Gastrocnemius medialis (tissue), 4 donors: ENCODE results near the gene UNC5A. TPM values are rescaled to one million over a fixed set of nuclear protein-coding genes. Genes with fewer than 3 reads are reported as not detected.

Source experiments
- ATAC-seq, 2 donors: fragments of 150-250 bp; one replicate each; pipeline ENCODE4 v1.9.1; 2016
- DNase-seq, 2 donors: peaks; one replicate each; pipeline ENCODE4 v3.0.0-alpha.2; 2019
- H3K27ac ChIP-seq, 4 donors: fragments of 200-600 bp; sonication (generic); 1 replicate in 1 of 4; 2 replicates in 3 of 4; pipeline ENCODE4 v1.5.1; 2016 to 2018; ENCODE audit warnings: mild to moderate bottlenecking in 2 of 4, moderate library complexity in 1 of 4
- H3K27me3 ChIP-seq, 3 donors: fragments of 200-600 bp; sonication (generic) in 2 of 3; 1 replicate in 1 of 3; 2 replicates in 2 of 3; pipeline versions ENCODE4 v1.5.1 to v1.6.0; 2016 to 2019; ENCODE audit warnings: mild to moderate bottlenecking in 1 of 3, moderate library complexity in 1 of 3
- H3K36me3 ChIP-seq, 2 donors: fragments of 200-600 bp; sonication (generic) in 1 of 2; one replicate each; pipeline ENCODE4 v1.5.1; 2017 to 2018
- H3K4me1 ChIP-seq, 2 donors: fragments of 200-600 bp; sonication (generic) in 1 of 2; one replicate each; pipeline ENCODE4 v1.5.1; 2016 to 2017; ENCODE audit warnings: mild to moderate bottlenecking in 2 of 2
- H3K4me3 ChIP-seq, 4 donors: fragments of 200-600 bp; sonication (generic) in 3 of 4; 1 replicate in 1 of 4; 2 replicates in 3 of 4; pipeline ENCODE4 v1.5.1; 2016 to 2019; ENCODE audit warnings: mild to moderate bottlenecking in 2 of 4
- H3K9me3 ChIP-seq, 3 donors: fragments of 200-600 bp; sonication (generic) in 2 of 3; 1 replicate in 1 of 3; 2 replicates in 2 of 3; pipeline ENCODE4 v1.5.1; 2016 to 2019
- CTCF ChIP-seq, 5 experiments: fragments of 450-650 bp in 3 of 5; fragments of 200-600 bp in 2 of 5; sonication (generic) in 2 of 5; IDR thresholded peaks in 4 of 5; conservative IDR thresholded peaks in 1 of 5; 1 replicate in 4 of 5; 2 replicates in 1 of 5; pipeline ENCODE4 v1.5.1; 2016 to 2019; ENCODE audit warnings: antibody characterized with exemption in 5 of 5, mild to moderate bottlenecking in 3 of 5, moderate library complexity in 3 of 5
- POLR2A ChIP-seq, 2 donors: fragments of 450-650 bp; IDR thresholded peaks; one replicate each; pipeline ENCODE4 v1.6.1; 2017; ENCODE audit warnings: antibody characterized with exemption in 2 of 2, mild to moderate bottlenecking in 2 of 2, moderate library complexity in 2 of 2
- in situ Hi-C, 4 donors: fragments of 200-750 bp; cut with MboI; loops; one replicate each; pipeline versions ENCODE4 v1.15.0 to v1.8.0; 2017; ENCODE audit warnings: low sequenced_read_pairs in 4 of 4
- intact Hi-C: fragments of 100-400 bp; cut with DNase I; formaldehyde crosslinking; loops from one replicate; pipeline ENCODE4 v1.15.1; 2023; ENCODE audit warnings: low total_unique reads
- total RNA-seq, 4 donors: library from RNA; depleted of rRNA; stranded (reverse); fragments of >200 nt; gene quantifications; one replicate each; pipeline versions ENCODE4 v1.1.0 to v1.2.3, GENCODE V29; 2016

Gene UNC5A
- total RNA-seq, 4 donors from 2014 or later, result 0.10 to 0.55 TPM; not detected in 2

- in situ Hi-C loops (no loop called here), intact Hi-C loops (no loop called here)
- Histone ChIP-seq H3K9me3 (no peaks in the 10 kb centered on the region), H3K4me1 (no peaks in the 10 kb centered on the region), H3K27me3 (peaks cover 16 to 25% (median 17%) of the 10 kb centered on the region in 3 donors), H3K36me3 (no peaks in the 10 kb centered on the region), H3K4me3 (no peak overlapping the region), H3K27ac (no peak overlapping the region)
- ATAC-seq, result no peak
- DNase-seq, result no peak
- TF ChIP-seq POLR2A (IDR thresholded peaks at IDR 0.05) (no peak), CTCF (IDR thresholded peaks at IDR 0.05 in 4 of 5, conservative IDR thresholded peaks at IDR 0.05 in 1 of 5) (no peak)
Measured at GRCh38 chr5:176823869-176824412, 13.6 kb downstream of the UNC5A start.

GRCh38 chr5:176824604-176825003 is 14.2 kb downstream of the UNC5A start:
- ATAC-seq, result no peak
- no peak for DNase-seq
- H3K27ac ChIP-seq, result no peak overlapping the region
- H3K9me3 ChIP-seq, result no peaks in the 10 kb centered on the region
- H3K36me3 ChIP-seq, result no peaks in the 10 kb centered on the region
- in situ Hi-C loops (no loop called here), intact Hi-C loops (no loop called here)
- no peaks in the 10 kb centered on the region for H3K4me1 ChIP-seq
- TF ChIP-seq CTCF (IDR thresholded peaks at IDR 0.05 in 4 of 5, conservative IDR thresholded peaks at IDR 0.05 in 1 of 5) (no peak), POLR2A (IDR thresholded peaks at IDR 0.05) (no peak)
- H3K27me3 ChIP-seq, result peaks cover 9 to 18% (median 13%) of the 10 kb centered on the region in 3 donors
- no peak overlapping the region for H3K4me3 ChIP-seq

- Histone ChIP-seq H3K9me3 (no peaks in the 10 kb centered on the region), H3K27me3 (peaks cover 8 to 15% (median 10%) of the 10 kb centered on the region in 3 donors), H3K4me3 (no peak overlapping the region), H3K27ac (no peak overlapping the region), H3K36me3 (no peaks in the 10 kb centered on the region), H3K4me1 (no peaks in the 10 kb centered on the region)
- in situ Hi-C loops, result no loop called here
- TF ChIP-seq CTCF (IDR thresholded peaks at IDR 0.05 in 4 of 5, conservative IDR thresholded peaks at IDR 0.05 in 1 of 5) (no peak), POLR2A (IDR thresholded peaks at IDR 0.05) (no peak)
- intact Hi-C loops, result no loop called here
- ATAC-seq (no peak), DNase-seq (no peak)
Measured at GRCh38 chr5:176825234-176825633, 14.9 kb downstream of the UNC5A start.

- no peaks in the 10 kb centered on the region for H3K9me3 ChIP-seq
Measured at GRCh38 chr5:176825957-176826356, 15.6 kb downstream of the UNC5A start.

More at GRCh38 chr5:176825957-176826356, 15.6 kb downstream of the UNC5A start:
- in situ Hi-C loops, result no loop called here
- no peak overlapping the region for H3K27ac ChIP-seq
- H3K27me3 ChIP-seq, result peaks cover 8 to 15% (median 10%) of the 10 kb centered on the region in 3 donors
- no peak for TF ChIP-seq CTCF (IDR thresholded peaks at IDR 0.05 in 4 of 5, conservative IDR thresholded peaks at IDR 0.05 in 1 of 5)
- no peaks in the 10 kb centered on the region for H3K4me1 ChIP-seq
- intact Hi-C loops, result no loop called here
- ATAC-seq (no peak), DNase-seq (no peak)
- no peaks in the 10 kb centered on the region for H3K36me3 ChIP-seq
- no peak overlapping the region for H3K4me3 ChIP-seq
